Natural killer cell (primary cell): Measurements from ENCODE around the gene SLC25A42. TPM values are rescaled to one million over a fixed set of nuclear protein-coding genes. Genes with fewer than 3 reads are reported as not detected.
A peak's percentile ranks its signal among the peaks of the same experiment; 100 is the strongest.

Experiments
- ATAC-seq, 3 donors: fragments of 150-1000 bp in 2 of 3; fragments of 200-7000 bp in 1 of 3; cut with Tn5 transposase; 1 replicate in 1 of 3; 2 replicates in 2 of 3; pipeline ENCODE4 v1.10.0; 2021; ENCODE audit warnings: mild to moderate bottlenecking in 2 of 3, moderate library complexity in 2 of 3
- DNase-seq, 2 donors: peaks; one replicate each; pipeline versions ENCODE4 v3.0.0 to v3.0.0-alpha.2; 2013 to 2021; ENCODE audit warnings: mixed read lengths in 1 of 2
- H3K27ac ChIP-seq: one replicate; pipeline ENCODE4 v1.5.1; 2013; ENCODE audit warnings: mild to moderate bottlenecking, low read length
- H3K27me3 ChIP-seq: one replicate; pipeline ENCODE4 v1.6.1; 2013; ENCODE audit warnings: low read length; ENCODE audit not compliant: control insufficient read depth, insufficient read depth
- H3K36me3 ChIP-seq: one replicate; pipeline ENCODE4 v1.6.1; 2013; ENCODE audit warnings: low read length; ENCODE audit not compliant: control insufficient read depth, insufficient read depth
- H3K4me1 ChIP-seq: one replicate; pipeline ENCODE4 v1.6.1; 2013; ENCODE audit warnings: low read length; ENCODE audit not compliant: control insufficient read depth, insufficient read depth
- H3K4me3 ChIP-seq: one replicate; pipeline ENCODE4 v1.5.1; 2013; ENCODE audit warnings: low read length
- H3K9me3 ChIP-seq: one replicate; pipeline ENCODE4 v1.6.1; 2013; ENCODE audit warnings: low read length; ENCODE audit not compliant: control insufficient read depth, insufficient read depth
- H3K27ac Mint-ChIP-seq, 2 donors: one replicate each; pipeline ENCODE4 v1.8.0; 2022; ENCODE audit warnings: mild to moderate bottlenecking in 2 of 2, mixed read lengths in 2 of 2, moderate library complexity in 1 of 2
- H3K27me3 Mint-ChIP-seq, 2 donors: one replicate each; pipeline ENCODE4 v1.8.0; 2022; ENCODE audit warnings: low read depth in 2 of 2, mixed read lengths in 2 of 2
- H3K36me3 Mint-ChIP-seq: one replicate; pipeline ENCODE4 v1.8.0; 2022; ENCODE audit warnings: mixed read lengths
- H3K4me1 Mint-ChIP-seq, 2 donors: one replicate each; pipeline ENCODE4 v1.8.0; 2022; ENCODE audit warnings: mixed read lengths in 2 of 2
- H3K4me3 Mint-ChIP-seq: one replicate; pipeline ENCODE4 v1.8.0; 2022; ENCODE audit warnings: mild to moderate bottlenecking, moderate library complexity, mixed read lengths
- H3K9me3 Mint-ChIP-seq, 2 donors: one replicate each; pipeline ENCODE4 v1.8.0; 2022; ENCODE audit warnings: mixed read lengths in 2 of 2
- WGBS: methylation state at CpG from one replicate; pipeline ENCODE4 v1.1.7; 2013; ENCODE audit warnings: missing lambda C conversion rate; ENCODE audit not compliant: insufficient coverage; 5-methylcytosine and 5-hydroxymethylcytosine counted together
- intact Hi-C: fragments of 100-400 bp; cut with micrococcal nuclease; formaldehyde crosslinking; loops from one replicate; pipeline ENCODE4 v1.14.2; 2022
- total RNA-seq, 4 donors: library from RNA; stranded (reverse); fragments of 120-200 nt in 1 of 4; gene quantifications; one replicate each; pipeline versions ENCODE4 v1.2.3 to v1.2.4, GENCODE V29; 2013 to 2022
- TF ChIP-seq, protein P1 (sequence below): fragments of 200-600 bp; IDR thresholded peaks from one replicate; pipeline ENCODE4 v1.8.0; 2022; ENCODE audit warnings: antibody characterized with exemption

Gene SLC25A42
- total RNA-seq, 3 donors from 2014 or later (not counting 1 experiment from before 2014, with no cell fraction given), result 34.6 to 50.3 (median 41.8) TPM

DNA sequence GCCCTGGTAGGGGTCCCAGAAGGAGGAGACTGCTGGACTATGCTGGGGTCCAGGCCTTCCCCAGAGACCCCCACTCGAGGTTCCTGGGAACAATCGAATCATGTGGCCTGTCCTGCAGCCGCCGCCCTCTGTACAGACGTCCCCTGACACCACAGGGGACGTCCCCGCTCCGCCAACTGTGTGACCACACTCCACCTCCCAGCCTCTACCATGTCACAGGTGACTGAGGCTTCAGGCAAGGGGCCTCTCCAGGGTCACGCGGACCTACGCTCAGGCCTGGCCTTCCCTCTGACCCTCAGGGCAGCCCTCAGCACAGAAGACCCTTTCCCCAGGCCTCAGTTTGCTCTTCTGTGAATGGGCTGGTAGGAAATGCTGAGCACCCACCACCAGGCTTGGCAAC is 87.6 kb downstream of the SLC25A42 start:
- peaks cover 7% of the 10 kb centered on the region for H3K36me3 ChIP-seq
- intact Hi-C loops, result no loop called here
- WGBS, result 52% methylated on average over 11 of the region's 11 CpGs

DNA sequence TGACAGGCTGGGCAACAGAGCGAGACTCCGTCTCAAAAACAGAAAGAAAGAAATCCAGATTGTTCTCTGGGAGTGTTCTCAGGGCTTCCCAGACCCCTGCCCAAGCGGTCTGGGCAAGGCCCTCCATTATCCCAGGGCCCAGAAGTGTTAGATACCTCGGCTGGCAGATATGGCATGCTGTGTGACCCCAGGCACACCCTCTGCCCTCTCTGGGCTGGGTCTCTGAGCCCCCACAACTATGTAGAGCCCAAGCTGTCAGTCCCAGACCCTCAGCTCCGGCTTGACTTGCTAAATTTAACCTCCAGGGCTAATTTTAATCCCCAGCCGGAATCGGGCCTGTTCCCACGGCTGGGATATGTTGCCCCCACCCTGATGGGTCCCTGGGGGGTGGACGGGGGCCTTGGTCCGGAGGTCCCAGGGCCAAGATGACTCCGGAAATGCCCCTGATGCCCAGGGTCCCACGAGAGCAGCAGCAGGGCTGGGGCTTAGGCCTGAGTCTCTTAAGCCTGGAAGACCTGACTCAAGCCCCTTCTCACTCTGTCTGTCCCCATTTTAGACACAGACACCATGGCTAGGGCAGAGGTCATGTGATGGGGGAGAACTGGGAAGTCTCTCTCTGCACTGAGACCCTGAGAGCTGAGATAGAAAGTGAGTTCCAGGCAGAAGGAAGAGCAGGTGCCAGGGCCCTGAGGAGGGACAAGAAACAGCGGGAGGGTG is 89.0 kb downstream of the SLC25A42 start:
- peaks cover 0 to 3% of the 10 kb centered on the region in 2 donors for H3K9me3 Mint-ChIP-seq
- no peaks in the 10 kb centered on the region for H3K9me3 ChIP-seq
- H3K4me1 ChIP-seq, result peaks cover 3% of the 10 kb centered on the region
- H3K27me3 Mint-ChIP-seq, result no peaks in the 10 kb centered on the region
- no peak overlapping the region for H3K4me3 ChIP-seq
- no peak for DNase-seq
- no peak overlapping the region for H3K4me3 Mint-ChIP-seq
- H3K27me3 ChIP-seq, result no peaks in the 10 kb centered on the region
- H3K27ac ChIP-seq, result no peak overlapping the region
- intact Hi-C loops, result no loop called here
- H3K36me3 Mint-ChIP-seq, result no peaks in the 10 kb centered on the region
- H3K27ac Mint-ChIP-seq, result no peak overlapping the region
- no peak for ATAC-seq
- whole genome bisulfite sequencing, result 84% methylated on average over 12 of the region's 13 CpGs
- peaks cover 7% of the 10 kb centered on the region for H3K36me3 ChIP-seq
- TF ChIP-seq, protein P1, sequence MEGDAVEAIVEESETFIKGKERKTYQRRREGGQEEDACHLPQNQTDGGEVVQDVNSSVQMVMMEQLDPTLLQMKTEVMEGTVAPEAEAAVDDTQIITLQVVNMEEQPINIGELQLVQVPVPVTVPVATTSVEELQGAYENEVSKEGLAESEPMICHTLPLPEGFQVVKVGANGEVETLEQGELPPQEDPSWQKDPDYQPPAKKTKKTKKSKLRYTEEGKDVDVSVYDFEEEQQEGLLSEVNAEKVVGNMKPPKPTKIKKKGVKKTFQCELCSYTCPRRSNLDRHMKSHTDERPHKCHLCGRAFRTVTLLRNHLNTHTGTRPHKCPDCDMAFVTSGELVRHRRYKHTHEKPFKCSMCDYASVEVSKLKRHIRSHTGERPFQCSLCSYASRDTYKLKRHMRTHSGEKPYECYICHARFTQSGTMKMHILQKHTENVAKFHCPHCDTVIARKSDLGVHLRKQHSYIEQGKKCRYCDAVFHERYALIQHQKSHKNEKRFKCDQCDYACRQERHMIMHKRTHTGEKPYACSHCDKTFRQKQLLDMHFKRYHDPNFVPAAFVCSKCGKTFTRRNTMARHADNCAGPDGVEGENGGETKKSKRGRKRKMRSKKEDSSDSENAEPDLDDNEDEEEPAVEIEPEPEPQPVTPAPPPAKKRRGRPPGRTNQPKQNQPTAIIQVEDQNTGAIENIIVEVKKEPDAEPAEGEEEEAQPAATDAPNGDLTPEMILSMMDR, result no peak
- H3K4me1 Mint-ChIP-seq, result no peaks in the 10 kb centered on the region

More for the DNA sequence above, 87.6 kb downstream of the SLC25A42 start:
- Histone ChIP-seq H3K27ac (no peak overlapping the region), H3K27me3 (no peaks in the 10 kb centered on the region), H3K4me3 (no peak overlapping the region), H3K9me3 (no peaks in the 10 kb centered on the region), H3K4me1 (peaks cover 3% of the 10 kb centered on the region)
- TF ChIP-seq, protein P1, result no peak
- no peaks in the 10 kb centered on the region for H3K36me3 Mint-ChIP-seq
- H3K4me1 Mint-ChIP-seq, result no peaks in the 10 kb centered on the region
- H3K4me3 Mint-ChIP-seq, result no peak overlapping the region
- ATAC-seq (no peak), DNase-seq (no peak)
- no peaks in the 10 kb centered on the region for H3K27me3 Mint-ChIP-seq
- H3K27ac Mint-ChIP-seq, result peak overlapping the region in 1 of 2 donors; percentile 13
- H3K9me3 Mint-ChIP-seq, result peaks cover 0 to 3% of the 10 kb centered on the region in 2 donors

DNA sequence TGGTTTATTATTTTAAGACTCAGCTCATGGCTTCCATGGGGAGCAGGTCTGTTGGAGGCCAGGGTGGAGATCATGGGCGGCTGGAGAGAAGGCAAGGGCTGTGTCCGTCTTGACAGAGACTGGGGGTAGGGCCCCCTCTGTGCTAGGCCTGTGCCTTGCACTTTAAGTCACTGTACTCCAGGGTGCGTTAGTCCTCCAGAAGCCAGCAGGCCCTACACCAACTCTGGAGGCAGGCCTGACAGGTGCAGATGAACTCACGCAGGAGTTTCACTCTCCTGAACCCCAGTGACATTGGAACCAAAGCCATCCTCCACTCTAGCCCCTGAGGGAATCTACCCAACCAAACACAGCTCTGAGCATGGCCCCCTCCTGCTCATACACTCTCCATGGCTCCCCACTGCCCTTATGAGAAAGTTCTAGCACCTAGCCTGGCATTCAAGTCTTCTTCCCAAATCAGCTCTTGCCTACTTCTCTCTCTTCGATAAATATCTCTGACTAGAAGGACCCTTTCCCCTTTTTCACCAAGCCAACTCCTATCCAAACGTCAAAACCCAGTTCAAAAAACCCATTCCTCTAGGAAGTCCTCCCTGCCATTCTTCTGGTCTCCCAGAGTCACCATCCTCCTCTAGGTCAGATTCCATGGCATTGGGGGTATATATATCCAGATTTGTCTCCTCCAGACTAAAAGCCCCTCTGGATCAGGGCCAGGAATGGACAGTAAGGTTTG is 91.1 kb downstream of the SLC25A42 start:
- intact Hi-C loops, result no loop called here
- no peak for DNase-seq
- H3K27ac ChIP-seq, result no peak overlapping the region
- H3K4me3 ChIP-seq, result no peak overlapping the region
- Mint-ChIP-seq H3K27ac (no peak overlapping the region), H3K9me3 (peaks cover 0 to 3% of the 10 kb centered on the region in 2 donors), H3K36me3 (no peaks in the 10 kb centered on the region), H3K4me3 (no peak overlapping the region), H3K27me3 (no peaks in the 10 kb centered on the region), H3K4me1 (no peaks in the 10 kb centered on the region)
- ATAC-seq, result no peak
- TF ChIP-seq, protein P1, result no peak
- no peaks in the 10 kb centered on the region for H3K9me3 ChIP-seq
- no peaks in the 10 kb centered on the region for H3K27me3 ChIP-seq
- 92% methylated on average over 6 of the region's 6 CpGs for WGBS
- peaks cover 5% of the 10 kb centered on the region for H3K36me3 ChIP-seq
- H3K4me1 ChIP-seq, result peaks cover 3% of the 10 kb centered on the region
